DOHH2 (cell line): Measurements from ENCODE around the gene CYP2C18.

Experiments used
- H3F3A ChIP-seq: fragments of 200-600 bp; sonication (generic), shearing (Covaris generic); 2 replicates; pipeline ENCODE4 v1.6.0; 2016; ENCODE audit warnings: antibody characterized with exemption, mild to moderate bottlenecking; ENCODE audit not compliant: control insufficient read depth, insufficient read depth
- H3K27ac ChIP-seq: fragments of 200-600 bp; sonication (generic); 2 replicates; pipeline ENCODE4 v1.5.1; 2014; ENCODE audit warnings: low read depth, mild to moderate bottlenecking, low read length, moderate library complexity
- H3K27me3 ChIP-seq: fragments of 200-600 bp; sonication (generic); 2 replicates; pipeline ENCODE4 v1.6.1; 2014; ENCODE audit warnings: mild to moderate bottlenecking, low read length, mixed read lengths; ENCODE audit not compliant: control insufficient read depth
- H3K36me3 ChIP-seq: fragments of 200-600 bp; sonication (generic); 2 replicates; pipeline ENCODE4 v1.6.1; 2014; ENCODE audit warnings: mild to moderate bottlenecking, low read length, moderate library complexity, mixed read lengths; ENCODE audit not compliant: control insufficient read depth
- H3K4me1 ChIP-seq: fragments of 200-600 bp; sonication (generic); 2 replicates; pipeline ENCODE4 v1.6.1; 2014; ENCODE audit warnings: mild to moderate bottlenecking, low read length, mixed read lengths; ENCODE audit not compliant: control insufficient read depth
- H3K4me2 ChIP-seq: fragments of 200-600 bp; sonication (generic); 2 replicates; pipeline ENCODE4 v1.6.0; 2014; ENCODE audit warnings: mild to moderate bottlenecking, low read length, moderate library complexity
- H3K4me3 ChIP-seq: fragments of 200-600 bp; sonication (generic); 2 replicates; pipeline ENCODE4 v1.5.1; 2014; ENCODE audit warnings: mild to moderate bottlenecking, low read length, mixed read lengths
- H3K79me2 ChIP-seq: fragments of 200-600 bp; sonication (generic); 2 replicates; pipeline ENCODE4 v1.6.1; 2014; ENCODE audit warnings: mild to moderate bottlenecking, low read length, mixed read lengths; ENCODE audit not compliant: control insufficient read depth
- H3K9me2 ChIP-seq: fragments of 200-600 bp; sonication (generic); replicated peaks from 2 replicates; pipeline ENCODE4 v1.6.1; 2014; ENCODE audit warnings: mild to moderate bottlenecking, low read length, mixed read lengths; ENCODE audit not compliant: control insufficient read depth
- H3K9me3 ChIP-seq: fragments of 200-600 bp; sonication (generic); 2 replicates; pipeline ENCODE4 v1.6.1; 2014; ENCODE audit warnings: antibody characterized with exemption, low read length, mixed read lengths; ENCODE audit not compliant: control insufficient read depth, insufficient read depth
- H4K20me1 ChIP-seq: fragments of 200-600 bp; sonication (generic); 2 replicates; pipeline ENCODE4 v1.6.0; 2014; ENCODE audit warnings: low read depth, mild to moderate bottlenecking, antibody characterized with exemption, low read length, moderate library complexity; ENCODE audit not compliant: control insufficient read depth, insufficient read depth
- CTCF ChIP-seq: fragments of 200-600 bp; sonication (generic); IDR thresholded peaks from one replicate; pipeline ENCODE4 v1.5.1; 2014; ENCODE audit warnings: antibody characterized with exemption, mild to moderate bottlenecking, low read depth, low read length; ENCODE audit not compliant: poor library complexity, severe bottlenecking
- EZH2phosphoT487 ChIP-seq: fragments of 200-600 bp; sonication (generic); IDR thresholded peaks from 2 replicates; pipeline ENCODE4 v1.6.1; 2017; ENCODE audit warnings: borderline replicate concordance, mild to moderate bottlenecking, antibody characterized with exemption, low read length, moderate library complexity, mixed read lengths

CYP2C18 gene

GRCh38 chr10:94784256-94784655, 100.7 kb downstream of the CYP2C18 start:
- Histone ChIP-seq H3K4me1 (no peaks in the 10 kb centered on the region), H3K9me2 (no peaks in the 10 kb centered on the region), H3K9me3 (no peaks in the 10 kb centered on the region), H3K36me3 (no peaks in the 10 kb centered on the region), H3K4me3 (no peak overlapping the region), H3K4me2 (no peak overlapping the region), H4K20me1 (no peaks in the 10 kb centered on the region), H3K27me3 (no peaks in the 10 kb centered on the region), H3K27ac (no peak overlapping the region), H3K79me2 (no peaks in the 10 kb centered on the region), H3F3A (no peaks in the 10 kb centered on the region)
- TF ChIP-seq EZH2phosphoT487, result no peak
- TF ChIP-seq CTCF, result no peak

GRCh38 chr10:94785211-94785610, 101.7 kb downstream of the CYP2C18 start:
- no peak overlapping the region for H3K4me3 ChIP-seq
- H3K79me2 ChIP-seq, result no peaks in the 10 kb centered on the region
- H3K9me3 ChIP-seq, result no peaks in the 10 kb centered on the region
- no peaks in the 10 kb centered on the region for H3K9me2 ChIP-seq
- no peaks in the 10 kb centered on the region for H3K4me1 ChIP-seq
- H3K36me3 ChIP-seq, result no peaks in the 10 kb centered on the region
- H4K20me1 ChIP-seq, result no peaks in the 10 kb centered on the region
- H3K27me3 ChIP-seq, result no peaks in the 10 kb centered on the region
- H3K4me2 ChIP-seq, result no peak overlapping the region
- TF ChIP-seq EZH2phosphoT487 (no peak), CTCF (no peak)
- no peak overlapping the region for H3K27ac ChIP-seq
- H3F3A ChIP-seq, result no peaks in the 10 kb centered on the region
